GM04504 (cell line): ENCODE data around the gene KLF7.

Experiments used
- DNase-seq: peaks from one replicate; pipeline ENCODE4 v3.0.0-alpha.2; 2012; ENCODE audit warnings: low read depth

Gene KLF7

GRCh38 chr2:207091928-207092327, 73.8 kb downstream of the KLF7 start:
- DNase-seq, result no peak

GRCh38 chr2:207091176-207091575, 74.6 kb downstream of the KLF7 start:
- DNase-seq, result no peak

- no peak for DNase-seq
Measured at GRCh38 chr2:207090389-207090788, 75.4 kb downstream of the KLF7 start.

DNA sequence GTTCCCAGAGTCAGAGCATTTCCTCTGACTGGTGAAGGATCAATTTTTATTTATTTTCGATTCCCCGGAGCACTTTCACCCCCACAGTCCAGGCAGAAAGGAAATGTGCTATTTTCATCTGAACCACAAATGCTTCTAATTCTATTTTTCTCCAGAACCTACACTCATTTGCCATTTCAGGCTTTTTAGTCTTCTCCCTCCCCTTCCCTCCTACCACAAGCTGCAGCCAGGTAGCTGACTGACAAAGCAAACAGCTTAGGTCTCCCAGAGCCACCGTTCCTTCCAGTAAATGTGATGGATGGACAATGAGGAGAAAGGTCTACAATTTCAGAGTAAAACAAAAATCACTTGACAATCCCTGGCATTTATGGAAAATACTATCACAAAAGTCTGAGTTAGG, 76.9 kb downstream of the KLF7 start:
- DNase-seq, result no peak

DNA sequence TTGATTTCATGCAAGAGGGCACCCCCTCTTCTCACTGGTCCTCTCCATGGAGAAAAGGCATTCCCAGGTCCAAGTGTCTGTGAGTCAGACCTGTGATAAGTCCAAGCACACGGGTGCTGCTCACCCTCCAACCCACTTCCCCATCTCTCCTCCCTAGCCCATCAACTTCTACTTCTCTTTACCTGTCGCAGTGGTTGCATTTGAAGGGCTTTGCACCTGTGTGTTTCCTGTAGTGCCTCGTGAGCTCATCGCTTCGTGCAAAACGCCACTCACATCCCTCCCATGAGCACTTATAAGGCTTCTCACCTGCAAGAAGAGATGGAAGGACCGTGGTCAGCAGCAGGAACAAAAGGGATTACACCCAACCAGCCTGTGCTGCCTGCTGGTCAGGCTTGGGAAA, 77.5 kb downstream of the KLF7 start:
- no peak for DNase-seq

GRCh38 chr2:207087046-207087902, 78.5 kb downstream of the KLF7 start:
- DNase-seq, result no peak

- DNase-seq, result no peak
Measured at GRCh38 chr2:207086136-207086535, 79.6 kb downstream of the KLF7 start.

DNA sequence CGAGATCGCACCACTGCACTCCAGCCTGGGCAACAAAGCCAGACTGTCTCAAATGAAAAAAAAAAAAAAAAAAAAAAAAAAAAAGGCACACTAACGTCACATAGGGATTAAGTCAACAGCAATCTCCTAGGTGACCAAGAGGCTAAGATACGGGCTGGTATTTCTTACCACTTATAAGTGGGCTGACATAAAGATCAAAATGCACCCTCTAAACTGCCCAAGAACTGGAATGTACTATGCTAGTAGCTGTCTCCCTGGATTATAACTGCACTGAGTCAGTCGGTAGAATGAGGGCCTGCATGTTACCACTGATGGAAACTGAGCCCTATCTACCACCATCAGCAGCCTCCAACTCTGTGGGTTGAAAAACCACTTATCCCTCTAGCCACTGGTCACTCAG, 80.6 kb downstream of the KLF7 start:
- DNase-seq, result no peak

DNA sequence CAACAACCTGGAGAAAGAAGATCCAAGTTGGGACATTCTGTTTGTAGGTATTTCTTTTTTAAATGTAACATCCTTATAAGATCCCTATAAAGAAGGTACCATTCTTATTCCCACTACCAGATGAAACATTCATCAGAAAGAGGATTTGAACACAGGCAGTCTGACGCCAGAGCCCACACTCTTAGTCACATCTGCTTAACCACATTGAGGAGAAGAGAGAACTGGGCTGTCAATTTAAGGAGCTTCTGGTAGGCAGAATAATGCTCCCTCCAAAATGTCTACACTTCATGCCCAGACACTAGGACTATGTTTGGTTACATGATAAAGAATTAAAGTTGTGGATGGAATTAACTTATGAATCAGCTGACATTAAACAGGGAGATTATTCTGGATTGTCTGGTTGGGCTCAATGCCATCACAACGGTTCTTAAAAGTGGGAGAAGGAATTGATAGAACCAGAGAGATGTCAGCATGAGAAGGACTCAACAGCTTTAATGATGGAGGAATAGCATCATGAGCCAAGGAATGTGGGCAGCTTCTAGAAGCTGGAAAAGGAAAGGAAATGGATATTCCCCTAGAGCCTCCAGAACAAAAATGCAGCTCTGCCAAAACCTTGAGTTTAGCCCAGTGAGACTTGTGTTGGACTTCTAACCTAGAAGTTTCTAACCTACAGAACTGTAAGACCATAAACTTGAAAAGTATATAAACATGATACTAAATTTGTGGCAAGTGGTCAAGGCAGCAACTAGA, 82.2 kb downstream of the KLF7 start:
- no peak for DNase-seq

DNA sequence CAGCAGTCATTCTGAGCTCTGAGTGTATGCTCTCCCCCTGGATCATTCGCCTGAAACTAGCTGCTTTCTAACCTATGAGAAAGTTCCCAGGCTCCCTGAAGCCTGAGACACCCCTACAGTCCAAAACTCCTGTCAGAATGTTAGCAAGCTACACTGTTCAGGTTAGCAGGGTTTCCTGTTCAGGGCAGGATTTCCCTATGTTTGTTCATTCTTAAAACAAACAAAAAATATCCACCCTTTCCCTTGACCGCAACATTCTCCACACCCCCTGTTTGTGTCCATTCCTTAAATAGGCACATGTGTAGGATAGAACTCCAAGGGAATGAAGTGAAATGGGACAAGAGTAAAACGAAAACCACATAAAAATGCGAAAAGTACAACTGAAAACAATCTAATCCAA, 83.1 kb downstream of the KLF7 start:
- no peak for DNase-seq

DNA sequence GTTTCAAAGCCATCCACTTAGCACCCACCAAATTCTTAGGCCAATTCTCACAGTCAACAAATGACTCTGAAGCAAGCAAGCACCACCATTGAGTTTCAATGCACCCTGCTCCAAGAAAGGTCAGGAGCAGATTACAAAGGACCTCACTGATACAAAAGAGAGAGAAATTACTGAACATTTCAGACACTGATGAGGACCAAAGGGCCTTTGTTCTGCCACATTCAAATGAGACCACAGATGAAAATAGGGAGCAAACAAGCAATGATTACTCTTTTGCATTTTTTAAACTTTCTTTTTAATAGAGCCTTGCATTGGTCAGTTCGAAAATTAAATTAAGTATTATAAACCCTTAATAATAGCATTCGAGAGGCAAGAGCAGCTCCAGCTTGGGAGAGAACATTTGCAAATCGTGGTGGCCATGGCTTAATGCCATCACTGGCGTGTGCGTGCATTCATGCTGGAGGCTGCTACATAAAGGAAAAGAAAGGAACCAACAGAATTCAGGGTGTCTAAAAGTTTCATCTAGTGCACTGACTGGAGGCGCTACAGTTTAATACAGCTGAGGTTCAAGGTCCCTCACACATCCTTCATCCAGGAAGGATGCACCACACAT, 87.5 kb downstream of the KLF7 start:
- DNase-seq, result no peak

DNA sequence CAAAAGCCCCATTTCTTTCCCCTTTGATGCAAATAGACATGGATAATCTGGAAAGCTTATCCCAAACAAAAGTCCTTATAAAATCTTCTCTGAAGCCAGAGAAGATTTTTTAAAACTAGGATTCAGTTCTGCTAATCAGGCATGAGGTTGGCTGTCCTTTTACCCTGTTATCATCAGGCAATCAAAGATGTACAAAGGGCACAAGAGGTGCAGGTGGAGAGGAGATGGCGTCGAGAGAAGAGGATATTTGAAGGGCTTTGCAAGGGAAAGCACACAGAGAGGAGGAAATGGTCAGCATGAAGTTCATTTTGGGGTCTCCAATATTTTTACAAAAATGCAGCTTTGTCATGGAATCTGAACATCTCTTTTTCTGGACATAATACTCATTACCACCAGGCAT, 88.5 kb downstream of the KLF7 start:
- no peak for DNase-seq

- no peak for DNase-seq
Measured at GRCh38 chr2:207075456-207075855, 90.3 kb downstream of the KLF7 start.

DNA sequence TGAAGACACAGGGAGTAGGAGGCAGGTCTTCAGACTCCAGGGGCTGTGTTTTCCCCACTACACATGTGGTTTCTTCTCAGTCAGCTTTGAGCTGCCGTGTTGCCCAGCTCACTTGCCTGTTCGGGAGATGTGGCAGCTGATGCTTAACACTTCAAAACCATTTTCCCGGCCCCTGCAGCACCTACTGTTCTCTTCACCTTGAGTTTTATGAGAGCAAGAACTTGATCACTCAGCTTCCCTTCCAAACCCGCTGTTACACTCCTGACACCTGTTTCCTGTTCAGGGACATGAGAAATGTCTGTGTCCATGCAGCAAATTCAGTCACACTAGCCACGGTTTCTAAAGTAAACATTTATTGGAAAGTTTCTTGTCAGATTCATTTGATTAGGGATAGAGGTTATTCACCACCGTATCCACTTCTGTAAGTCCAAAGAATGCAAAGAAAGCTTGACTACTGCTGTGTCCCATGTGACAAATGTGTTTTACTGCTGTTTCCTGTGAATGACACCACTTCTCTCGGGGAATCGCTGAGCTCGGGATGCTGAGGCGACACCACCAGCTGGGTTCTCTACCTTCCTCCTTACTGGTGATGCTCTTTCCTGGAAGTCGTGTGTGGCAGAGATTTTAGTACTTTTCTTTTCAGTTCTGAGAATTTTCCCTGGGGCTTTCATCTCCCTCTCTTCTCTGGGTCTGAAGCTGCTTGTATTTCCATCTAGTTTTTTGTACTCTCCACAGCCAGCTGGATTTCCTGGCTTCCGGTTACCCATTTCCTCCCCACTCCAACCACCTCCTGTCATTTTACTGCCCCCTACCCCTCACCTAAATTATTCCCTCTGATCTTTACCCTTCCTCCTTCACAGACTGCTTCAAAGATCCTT, 91.7 kb downstream of the KLF7 start:
- DNase-seq, result no peak

- no peak for DNase-seq
Measured at GRCh38 chr2:207073412-207073800, 92.3 kb downstream of the KLF7 start.

GRCh38 chr2:207072571-207072970, 93.2 kb downstream of the KLF7 start:
- DNase-seq, result no peak

DNA sequence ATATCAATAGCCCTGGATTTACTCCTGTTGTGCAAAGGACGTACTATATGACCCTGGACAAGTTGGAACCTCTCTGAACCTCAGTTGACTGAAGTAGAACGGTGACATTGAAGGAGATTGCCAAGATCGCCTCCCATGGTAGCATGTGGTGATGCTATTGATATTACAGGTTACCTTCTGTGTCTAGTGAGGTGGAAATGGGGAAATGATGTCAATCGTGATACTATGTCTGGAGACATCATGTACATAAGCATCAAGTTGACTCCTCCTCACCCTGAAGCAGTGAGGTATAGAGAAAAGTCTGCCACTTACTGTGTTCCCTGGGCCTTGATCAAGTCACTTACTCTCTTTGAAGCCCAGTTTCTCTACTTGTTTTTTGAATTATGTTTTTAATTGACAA, 93.9 kb downstream of the KLF7 start:
- no peak for DNase-seq

DNA sequence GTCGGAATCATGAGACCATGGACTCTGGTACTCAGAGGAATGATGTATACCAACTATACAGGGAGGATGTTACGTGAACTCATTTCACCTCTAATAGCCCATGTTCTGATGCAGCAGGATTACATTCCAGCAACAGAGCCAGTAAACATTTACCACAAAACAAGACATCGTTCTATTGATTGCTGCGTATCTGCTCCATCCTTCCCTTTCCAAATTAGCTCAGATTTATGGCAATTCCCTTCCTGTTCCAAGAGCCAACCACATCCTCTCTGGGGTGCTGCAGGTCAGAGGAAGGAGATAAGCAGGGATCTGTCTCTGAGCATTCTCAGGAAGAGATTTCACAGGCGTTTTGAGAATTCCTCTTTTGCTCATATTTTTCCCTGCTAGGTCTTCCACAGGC, 98.3 kb downstream of the KLF7 start:
- no peak for DNase-seq

- no peak for DNase-seq
Measured at GRCh38 chr2:207066791-207067460, 98.8 kb downstream of the KLF7 start.

DNA sequence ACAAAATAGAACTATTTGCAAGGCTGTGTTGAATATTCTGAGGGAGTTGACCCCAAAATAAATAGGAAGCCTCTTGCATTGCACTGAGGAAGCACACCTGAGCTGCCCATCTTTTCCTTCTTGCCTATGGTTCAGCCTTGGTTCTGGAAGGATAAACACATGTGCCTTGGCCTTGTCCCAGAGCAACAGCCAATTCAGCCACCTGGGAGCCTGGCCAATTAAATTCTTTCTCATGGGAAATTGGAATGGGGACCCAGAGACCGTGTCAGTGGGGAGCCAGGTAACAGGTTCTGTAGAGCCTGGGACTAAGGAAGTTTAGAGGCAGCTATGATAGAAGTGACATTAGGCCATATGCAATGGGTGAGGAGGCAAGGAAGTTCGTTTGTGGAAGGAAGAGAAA, 99.6 kb downstream of the KLF7 start:
- no peak for DNase-seq

DNA sequence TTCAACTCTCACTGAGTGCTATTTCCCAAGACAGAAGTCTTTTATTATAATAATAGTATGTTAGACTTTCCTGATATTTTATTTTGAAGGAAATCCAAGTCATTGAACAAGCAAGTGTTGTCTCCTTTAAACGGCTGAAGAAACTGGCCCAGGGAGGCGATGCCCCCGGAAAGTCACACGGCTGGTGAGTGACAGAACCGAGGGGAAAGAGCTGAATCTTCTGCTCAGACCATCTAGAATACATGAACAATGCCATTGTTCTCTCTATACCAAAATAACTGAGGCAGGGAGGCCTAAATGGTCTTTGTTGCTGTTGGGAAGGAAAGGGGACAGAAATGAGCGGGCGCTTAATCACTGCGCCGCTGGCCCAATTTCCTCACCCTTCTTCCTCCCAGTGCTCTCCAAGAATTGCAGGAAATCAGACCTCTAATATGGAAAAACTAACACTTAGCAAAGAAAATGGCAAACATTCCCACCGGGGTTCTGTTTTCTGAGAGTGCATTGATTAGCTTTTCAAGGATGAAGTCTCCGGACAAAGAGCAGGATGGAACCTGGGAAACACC, 101.5 kb downstream of the KLF7 start:
- DNase-seq, result no peak
